HuH-7 (cell line): Measurements from ENCODE around the gene BRINP3.
"Not testable (repeated sequence)": the region's sequence is repeated elsewhere in the genome, so short reads cannot be mapped to it uniquely, and the experiment has no call there.

Experiments
- DNase-seq: peaks from one replicate; pipeline ENCODE4 v3.0.0; 2011; ENCODE audit warnings: low spot score

Gene BRINP3

DNA sequence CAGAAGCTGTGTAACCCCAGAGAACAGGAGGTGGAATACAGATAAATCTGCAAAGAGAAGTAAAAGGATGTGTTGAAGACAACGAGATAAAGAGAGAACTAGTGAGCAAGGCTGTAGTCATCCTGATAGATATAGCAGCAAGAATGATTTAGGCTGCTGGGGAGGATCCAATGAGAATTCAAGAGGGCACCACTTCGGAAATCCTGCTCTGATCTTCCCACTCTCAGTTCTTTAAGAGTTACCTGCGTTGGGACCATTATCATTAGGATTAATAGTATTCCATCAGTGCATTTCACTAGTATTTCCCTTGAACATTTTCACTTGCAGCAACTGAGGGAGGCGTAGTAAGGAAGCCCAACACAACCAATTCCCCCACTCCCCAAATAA is at the start of gene BRINP3:
Gene BRINP3 (minus strand): TSS at position 103 of the 387 bp plus-strand sequence.
- DNase-seq = no peak

DNA sequence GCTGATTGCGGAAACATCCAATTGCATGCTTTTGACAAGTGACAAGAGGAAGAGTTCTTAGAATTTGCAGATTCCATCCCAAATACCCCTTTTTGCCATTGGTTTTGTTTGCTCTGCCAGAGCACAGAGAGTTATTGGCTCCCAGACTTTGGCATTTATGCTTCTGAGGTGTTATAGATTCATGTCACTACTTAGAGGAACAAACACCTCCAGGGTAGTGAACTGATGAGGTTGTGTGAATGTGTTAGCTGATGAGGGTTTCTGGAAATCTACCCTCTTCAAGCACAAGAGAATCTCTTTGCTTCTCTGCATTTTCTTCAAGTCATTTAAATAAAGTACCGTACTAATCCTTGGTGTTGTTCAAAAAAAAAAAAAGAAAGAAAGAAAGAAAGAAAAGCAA is 33.9 kb upstream of the BRINP3 start:
- no peak for DNase-seq

DNA sequence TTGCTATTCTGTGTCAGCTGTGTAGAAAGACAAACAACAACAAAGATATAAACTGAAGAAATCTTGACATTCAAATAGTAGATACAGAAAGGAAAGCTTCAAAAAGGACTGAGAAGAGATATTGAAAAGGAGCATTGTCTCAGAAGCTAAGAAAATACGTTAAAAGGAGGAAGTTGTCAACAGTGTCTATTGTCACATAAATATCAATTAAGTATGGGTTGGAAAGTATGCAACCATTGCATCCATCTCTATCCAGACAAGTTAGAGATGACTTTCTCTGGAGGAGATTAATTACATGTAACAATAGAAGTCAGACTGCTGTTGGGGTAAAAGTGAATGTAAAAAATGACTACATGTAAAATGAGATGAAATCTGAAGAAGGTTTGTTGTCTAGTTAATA is 29.7 kb upstream of the BRINP3 start:
- DNase-seq = no peak

DNA sequence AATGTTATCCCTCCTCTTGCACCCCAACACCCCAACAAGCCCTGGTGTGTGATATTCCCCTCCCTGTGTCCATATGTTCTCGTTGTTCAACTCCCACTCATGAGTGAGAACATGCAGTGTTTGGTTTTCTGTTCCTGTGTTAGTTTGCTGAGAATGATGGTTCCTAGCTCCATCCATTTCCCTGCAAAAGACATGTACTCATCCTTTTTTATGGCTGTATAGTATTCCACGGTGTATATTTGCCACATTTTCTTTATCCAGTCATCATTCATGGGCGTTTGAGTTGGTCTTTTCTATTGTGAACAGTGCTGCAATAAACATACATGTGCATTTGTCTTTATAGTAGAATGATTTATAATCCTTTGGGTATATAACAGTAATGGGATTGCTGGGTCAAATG is 26.9 kb upstream of the BRINP3 start:
- DNase-seq = not testable (repeated sequence)

DNA sequence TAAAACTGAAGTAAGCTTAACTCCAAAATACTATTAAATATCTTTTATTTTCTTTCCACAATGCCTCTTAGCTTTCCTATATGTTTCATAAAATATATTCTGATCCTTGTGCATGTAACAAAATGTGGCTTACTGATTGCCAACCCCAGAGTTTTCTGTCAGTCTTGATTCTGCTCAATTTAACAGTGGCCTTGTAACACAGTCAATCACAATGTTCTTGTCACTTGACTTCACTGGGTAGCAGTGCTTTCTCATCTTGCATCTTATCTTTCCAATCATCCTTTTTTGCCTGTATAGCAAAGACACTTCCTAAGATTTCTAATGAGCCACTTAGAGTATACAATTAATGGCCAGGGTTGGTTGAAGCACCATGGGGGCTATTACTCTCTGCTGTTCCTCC is 19.9 kb upstream of the BRINP3 start:
- no peak for DNase-seq

DNA sequence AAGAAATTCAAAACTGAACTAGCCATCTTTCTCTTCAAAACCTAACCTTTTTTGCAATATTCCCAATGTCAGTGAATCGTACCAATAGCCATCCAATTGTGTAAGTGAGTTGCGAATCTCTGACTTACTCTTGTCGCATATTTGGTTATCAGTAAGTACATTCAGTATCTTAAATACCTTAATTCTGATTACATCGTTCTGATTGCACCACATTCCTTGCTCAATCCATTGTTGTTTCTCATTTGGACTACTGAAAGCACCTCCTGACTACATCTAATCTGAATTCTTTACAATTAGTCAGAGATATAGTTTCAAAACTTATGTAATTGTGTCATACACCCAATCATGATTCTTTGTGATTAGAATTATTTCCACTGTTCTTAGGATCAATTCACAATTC is 16.8 kb upstream of the BRINP3 start:
- DNase-seq = no peak

DNA sequence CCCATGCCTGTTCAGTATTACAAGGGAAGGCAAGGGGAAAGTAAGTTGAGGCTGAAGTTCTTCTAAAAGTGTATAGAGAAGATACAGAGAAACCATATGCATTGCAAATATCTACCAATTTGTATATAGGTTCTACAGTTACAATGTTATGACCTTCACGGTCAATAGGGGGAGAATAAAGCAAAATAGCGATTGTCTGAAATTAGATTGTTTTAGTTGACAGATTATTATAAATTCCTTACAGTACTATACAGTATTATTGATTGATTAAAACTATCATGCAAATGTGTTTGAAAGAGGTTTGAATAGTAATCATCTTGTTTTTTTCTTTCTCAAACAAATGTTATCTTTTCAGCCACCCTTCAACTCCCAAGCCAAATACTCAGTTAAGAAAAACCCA is 13.7 kb upstream of the BRINP3 start:
- DNase-seq = no peak

DNA sequence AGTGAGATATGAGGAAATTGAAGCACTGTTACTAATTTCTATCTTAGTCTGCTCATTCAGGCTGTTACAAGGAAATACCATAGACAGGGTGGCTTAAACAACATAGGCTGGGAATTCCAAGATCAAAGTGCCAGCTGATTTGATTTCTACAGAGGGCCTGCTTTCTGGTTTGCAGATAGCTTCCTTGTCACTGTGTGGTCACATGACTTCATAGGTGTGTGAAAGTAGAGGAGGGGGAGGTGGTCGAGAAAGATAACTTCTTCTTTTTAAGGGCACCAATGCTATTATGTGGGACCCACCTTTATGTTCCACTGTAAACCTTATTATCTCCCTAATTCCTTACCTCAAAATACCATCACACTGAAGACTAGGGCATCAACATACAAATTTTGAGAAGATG is 6.4 kb upstream of the BRINP3 start:
- DNase-seq = no peak

DNA sequence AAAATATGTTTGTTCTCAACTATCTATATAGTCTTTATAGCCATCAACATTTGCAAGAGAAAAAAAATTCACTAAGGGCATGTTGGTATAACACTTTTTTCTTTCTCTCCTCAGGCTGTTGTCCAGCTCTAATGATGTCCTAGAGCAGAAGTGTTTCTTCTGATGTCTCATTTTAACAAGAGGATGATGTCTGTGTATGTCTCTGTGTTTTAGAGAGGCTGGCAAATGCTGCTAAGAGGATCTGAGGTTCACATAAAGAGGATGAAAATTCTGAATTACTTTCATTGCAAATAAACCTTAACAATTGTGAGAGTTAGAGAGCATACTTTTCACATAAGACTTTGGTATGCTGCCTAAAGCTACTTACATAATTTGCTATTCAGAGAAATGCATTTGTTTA is 2.6 kb upstream of the BRINP3 start:
- no peak for DNase-seq

DNA sequence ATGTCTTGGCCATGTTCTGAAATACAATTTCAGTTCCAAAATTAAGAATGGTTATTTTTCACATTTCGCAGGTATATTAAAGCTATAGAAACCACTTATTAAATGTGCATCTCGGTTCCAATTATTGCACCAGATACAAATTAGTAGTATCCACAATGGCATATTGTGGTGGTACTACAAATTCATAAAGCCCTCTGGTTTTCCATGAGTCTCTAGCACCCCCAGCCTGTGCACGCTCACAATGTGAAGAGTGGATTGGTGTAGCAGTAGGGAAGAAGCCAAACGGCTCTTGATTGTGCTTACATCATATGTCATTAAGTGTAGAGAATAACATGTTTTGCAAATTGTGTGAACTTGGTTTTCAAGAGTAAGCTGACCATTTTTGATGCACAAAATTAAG is 1.9 kb upstream of the BRINP3 start:
- peak; percentile 11 for DNase-seq

DNA sequence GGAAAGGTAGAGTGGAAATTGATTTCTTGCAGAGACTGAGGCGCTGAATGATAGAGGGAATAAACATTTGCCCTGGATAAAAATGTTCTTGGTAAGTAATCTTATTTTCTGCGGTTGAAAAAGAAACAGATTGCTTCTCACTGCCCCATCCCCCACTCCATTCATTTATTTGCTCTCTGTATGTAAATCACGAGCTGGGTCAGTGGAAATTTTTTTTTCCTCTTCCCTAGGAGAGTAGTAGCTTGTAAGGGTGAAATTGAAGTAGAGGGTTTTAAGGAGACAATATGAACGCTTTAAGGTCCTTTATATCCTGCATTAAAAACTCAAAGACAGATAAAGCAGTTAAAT is 1.4 kb upstream of the BRINP3 start:
- DNase-seq = no peak

DNA sequence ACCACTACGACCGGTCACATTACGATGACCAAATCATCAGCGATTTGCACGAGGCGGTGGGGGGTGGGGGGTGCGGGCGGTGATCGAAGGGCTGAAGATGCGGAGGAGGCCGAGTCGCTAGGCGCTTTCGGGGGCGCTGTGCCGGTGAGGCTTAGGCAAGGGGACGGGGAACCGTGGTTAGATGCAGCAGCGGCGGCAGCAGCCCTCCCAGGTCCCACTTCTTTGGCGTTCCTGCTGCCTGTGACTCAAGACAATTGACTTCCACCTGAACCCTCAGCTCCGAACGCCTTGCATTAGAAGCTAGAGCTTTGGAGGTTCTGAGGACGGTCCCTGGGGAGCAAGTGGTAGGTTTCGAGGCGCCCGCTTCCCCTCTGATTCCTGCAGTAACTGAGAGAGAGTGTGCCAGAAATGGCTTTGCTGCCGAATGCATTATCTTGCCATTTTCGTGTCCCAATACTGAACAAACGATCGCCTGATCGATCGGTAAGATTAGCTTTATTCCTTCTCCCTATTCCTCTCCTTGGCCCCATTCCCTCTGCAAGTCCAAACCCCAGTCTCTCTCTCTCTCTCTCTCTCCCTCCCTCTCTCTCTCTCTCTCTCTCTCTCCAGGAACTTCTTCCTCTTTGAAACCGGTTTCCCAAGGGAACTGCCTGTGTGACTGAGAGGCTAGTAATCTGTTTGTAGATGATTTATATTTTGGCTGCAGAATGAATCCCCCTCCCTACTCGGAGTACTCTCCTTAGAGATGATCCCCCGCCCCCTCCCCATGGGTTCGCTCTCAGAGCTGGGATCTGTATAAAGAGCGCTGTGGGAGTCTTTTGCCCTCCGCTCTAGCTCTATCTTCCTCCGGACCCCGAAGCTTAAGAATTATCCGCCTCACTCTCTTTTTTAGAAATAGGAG is 735 bp upstream of the BRINP3 start:
- peak; percentile 28 for DNase-seq

DNA sequence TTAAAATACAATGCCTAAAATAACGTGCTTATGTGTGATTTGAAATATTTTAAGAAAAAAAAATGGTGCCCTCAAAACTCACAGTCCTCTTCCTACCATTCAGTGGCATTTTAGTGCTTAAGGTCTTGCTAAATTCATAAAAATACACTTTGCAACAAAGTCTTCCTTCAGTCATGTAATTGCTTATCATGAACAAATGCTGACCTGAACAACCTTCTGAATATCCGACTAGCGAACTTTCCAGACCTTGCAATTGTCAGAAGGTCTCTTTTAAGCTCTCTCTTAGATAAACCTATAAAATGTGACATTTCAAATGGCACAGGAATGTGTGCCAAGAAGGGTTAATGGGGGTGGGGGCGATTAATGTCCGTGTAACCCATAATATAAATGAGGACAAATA is 858 bp downstream of the BRINP3 start:
- DNase-seq = no peak

DNA sequence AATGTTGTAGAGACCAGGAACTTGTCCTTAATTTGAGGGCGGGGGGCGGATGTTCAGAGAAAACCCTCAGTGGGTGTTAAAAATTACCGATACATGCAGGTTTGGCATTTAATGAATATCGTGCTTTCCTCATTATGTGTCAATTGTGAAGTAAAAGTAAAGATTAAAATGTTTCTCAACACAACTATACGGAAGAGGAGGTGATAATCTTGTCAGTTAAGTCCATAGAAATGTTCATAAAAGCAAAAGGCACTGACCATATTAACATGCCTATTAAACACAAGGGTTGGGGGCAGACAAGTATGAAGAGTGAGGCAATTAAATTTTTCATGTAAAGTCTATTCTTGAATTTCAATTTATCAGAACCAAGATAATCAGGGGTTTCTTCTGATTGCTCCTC is 1.3 kb downstream of the BRINP3 start:
- no peak for DNase-seq

DNA sequence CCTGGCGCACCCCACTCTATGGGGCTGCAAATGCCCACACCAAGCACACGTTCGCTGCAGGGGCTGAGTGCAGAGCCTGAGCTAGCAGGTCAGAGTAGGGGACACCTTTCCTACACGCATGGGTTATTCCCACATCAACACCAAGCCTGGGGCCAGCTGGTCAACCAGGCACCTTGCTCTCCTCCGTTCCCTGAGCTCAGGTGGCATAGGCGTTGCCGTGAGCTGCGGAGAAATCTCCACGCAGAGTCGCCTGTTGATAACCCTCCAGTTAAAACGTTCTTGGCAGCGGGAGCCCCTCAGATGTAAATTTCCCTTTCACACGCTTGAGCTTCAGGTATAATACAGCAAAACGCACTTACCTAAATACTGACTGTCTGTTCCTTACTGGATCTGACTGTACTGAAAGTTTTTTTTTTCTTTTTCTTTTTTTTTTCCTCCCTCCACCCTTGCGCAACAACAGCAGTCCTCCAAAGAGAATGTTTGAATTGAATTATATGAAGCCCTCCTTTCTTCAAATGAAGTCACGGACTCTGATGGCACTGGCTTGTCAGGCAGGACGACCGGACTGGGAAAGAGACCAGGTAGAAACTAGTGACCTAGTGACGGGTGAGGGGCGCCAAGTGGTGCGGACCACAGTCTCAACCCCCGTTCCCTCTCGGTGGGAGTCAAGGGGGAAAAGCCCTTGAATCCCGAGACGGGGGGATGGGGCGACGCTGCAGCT is 2.1 kb downstream of the BRINP3 start:
- DNase-seq = no peak

DNA sequence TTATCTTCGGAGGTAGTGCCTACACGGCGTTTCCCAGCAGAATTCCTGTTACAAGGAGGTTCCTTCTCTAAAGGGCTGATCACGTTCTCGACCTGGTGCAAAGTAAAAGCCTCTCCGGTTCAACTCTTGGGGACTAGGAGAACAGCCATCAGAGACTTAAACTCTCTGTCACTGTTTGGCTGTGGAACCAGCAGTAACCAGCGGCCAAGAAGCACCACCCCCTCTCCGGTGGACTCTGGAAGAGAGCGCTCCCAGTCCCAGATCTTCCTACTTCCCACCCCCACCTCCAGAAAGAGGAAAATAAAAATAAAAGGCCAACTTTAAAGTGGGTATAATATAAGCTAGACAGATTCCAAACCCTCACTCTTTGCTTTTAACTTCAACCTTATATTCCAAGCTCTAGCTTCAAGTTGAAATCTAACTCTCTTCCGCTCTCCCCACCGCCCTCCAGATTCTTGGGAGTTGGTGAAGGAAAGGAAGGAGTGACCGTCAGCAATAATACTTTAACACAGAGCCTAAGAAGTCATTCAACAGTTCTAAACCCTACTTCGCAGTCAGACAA is 2.9 kb downstream of the BRINP3 start:
- no peak for DNase-seq

DNA sequence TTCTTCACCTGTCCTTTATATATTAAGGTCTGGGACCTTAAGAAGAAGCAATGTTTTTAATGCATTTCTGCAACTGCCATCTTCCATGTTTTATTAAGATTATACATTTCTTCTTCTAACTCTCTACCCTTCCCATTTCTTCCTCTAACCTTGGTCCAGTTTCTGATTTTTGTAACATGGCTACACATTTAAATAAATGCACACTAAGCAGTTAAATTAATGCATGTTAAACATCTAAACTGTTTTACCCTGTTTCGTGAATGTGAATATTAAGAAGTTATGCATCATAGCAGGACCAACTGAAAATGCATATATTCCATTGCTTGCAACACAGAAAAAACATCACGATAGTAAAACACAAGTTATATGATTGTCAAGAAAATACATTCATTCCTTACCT is 3.7 kb downstream of the BRINP3 start:
- DNase-seq = no peak

DNA sequence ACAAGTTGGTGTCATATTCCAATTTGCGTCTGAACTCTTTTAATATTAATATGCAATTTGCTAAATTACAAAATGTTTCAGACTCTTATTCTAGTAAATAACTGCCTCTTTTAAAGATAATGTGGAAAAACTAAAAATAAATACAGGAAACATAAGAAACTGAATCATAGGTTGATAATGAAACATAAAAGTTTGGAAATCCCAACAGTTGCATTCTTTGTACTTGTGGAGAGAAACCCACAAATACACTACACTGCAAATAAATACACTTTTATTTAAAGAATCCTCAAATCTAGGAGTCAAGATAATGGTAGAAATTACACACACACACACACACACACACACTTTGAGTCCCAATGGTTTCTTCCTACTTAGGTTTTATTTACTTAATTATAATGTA is 5.2 kb downstream of the BRINP3 start:
- no peak for DNase-seq

DNA sequence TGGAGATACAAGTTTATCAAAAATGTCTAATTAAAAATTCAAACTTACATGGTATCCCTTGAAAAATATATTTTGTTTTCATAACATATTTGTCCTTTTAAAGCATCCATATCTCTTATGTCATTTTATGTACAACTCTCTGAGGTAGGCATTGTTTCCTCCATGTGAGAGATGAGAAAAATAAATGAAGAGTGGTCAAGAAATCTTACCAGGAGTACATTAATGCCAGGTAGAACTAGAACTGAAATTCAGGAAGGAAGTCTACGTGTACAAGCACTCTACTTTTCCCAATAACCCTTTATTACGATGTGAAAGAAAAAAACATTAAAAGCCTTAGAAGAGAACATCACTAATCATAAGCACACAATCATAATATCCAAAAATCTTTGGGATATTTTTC is 5.6 kb downstream of the BRINP3 start:
- no peak for DNase-seq

DNA sequence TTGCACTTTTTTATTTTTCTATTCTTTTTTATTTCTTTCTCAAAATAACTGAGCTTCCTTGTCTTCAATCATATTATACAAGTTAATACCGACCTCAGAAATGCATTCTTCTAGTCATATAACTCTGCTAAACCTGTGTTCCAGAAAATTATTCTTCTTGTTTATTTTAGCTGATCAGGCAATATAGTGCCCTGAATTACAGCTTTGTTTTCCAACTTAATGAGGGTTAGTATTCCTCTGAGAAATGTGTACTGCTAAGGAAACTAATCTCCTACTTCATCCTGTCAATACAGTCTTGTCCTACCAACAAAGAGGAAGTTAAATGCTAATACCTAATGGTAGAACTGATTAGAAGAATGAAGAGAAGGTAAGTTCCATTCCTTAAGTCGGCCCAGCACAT is 13.0 kb downstream of the BRINP3 start:
- DNase-seq = no peak

DNA sequence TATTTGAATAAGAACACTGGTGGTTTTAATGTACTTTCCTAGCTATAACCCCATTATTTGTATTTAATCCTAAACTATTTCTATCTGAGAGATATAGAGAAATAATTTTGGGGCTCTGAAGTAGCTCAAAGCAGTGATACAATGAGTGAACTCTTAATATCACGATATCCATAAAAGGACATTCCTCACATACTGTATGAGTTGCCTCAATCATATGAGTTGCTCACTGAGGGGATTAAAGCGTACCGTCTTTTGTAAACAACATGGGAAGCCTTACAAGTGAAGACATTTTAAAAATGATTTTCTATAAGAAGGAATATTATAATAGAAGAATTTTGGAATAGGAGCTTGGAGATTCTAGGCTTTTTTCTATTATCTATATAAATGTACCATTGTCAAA is 21.5 kb downstream of the BRINP3 start:
- no peak for DNase-seq

DNA sequence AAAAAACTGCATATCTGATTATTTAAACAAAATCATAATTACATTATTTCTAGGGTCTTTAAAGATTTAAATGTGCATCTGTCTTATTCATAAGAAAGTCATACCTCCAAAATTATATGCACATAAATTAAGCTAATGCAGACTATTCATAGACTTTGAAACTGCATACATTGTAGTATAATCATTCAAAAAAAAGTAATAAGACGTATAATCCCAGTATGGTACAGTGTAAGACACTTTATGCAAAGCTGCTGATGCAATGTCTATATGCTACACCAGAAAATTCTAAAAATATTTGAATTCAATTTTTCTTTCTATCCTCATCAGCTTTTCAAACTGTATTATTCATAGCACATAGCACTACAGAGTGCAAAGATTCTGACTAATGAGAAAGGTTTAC is 22.0 kb downstream of the BRINP3 start:
- DNase-seq = no peak

DNA sequence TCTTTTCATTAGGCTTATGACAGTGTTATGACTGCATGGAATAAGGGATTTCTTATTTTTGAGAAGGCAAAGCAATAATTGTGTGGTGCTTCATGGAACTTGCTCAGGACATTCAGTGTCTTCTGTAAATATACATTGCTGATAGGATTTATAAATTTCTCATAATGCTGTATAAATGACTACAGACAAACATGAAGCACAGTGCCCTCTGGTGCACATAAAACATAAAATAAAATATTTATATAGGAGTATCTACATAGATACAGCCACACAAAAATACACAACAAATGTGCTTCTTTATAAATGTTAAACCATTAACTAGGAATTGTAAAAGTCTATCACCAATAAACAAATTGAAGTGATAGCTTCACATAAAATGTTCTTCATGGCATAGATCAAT is 24.1 kb downstream of the BRINP3 start:
- DNase-seq = no peak
